ENCODE results near the gene TMEM132D.
A peak's percentile ranks its signal among the peaks of the same experiment; 100 is the strongest.
"Not testable (repeated sequence)": the region's sequence is repeated elsewhere in the genome, so short reads cannot be mapped to it uniquely, and the experiment has no call there.

Gene TMEM132D

DNA sequence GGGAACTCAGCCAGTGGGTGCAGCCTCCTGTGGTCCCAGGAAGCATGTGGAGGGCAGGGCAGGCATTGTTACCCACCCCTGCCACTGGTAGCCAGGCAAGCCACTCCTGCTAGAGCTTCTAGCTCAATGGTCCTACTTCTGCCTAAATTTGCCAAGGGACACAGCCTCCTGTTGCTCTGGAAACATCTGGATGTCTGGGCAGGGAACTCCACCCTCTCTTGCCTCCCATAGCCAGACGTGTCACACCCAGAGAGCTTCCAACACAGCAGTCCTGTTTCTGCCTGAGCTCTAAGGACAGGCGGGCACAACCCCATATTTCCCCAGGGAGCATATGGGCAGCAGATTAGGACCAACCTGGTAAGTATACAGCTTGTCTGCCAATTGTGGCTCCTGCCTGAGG lies 700.4 kb downstream of the TMEM132D start:
- no peak for DNase-seq (ENCODE audit: low read depth in 1 of 2, low spot score in 1 of 2)
- TF ChIP-seq JUND (IDR thresholded peaks at IDR 0.05; ENCODE audit: low read depth), result no peak
- in situ Hi-C loops (cut with HindIII; ENCODE audit: low pct_unique_long_range_greater_than_20kb, low sequenced_read_pairs), result no loop called here

GRCh38 chr12:129202109-129202814 lies 701.6 kb downstream of the TMEM132D start:
- DNase-seq (ENCODE audit: low read depth in 1 of 2, low spot score in 1 of 2), result no peak
- in situ Hi-C loops (cut with HindIII; ENCODE audit: low pct_unique_long_range_greater_than_20kb, low sequenced_read_pairs), result no loop called here
- no peak for TF ChIP-seq JUND (IDR thresholded peaks at IDR 0.05; ENCODE audit: low read depth)

DNA sequence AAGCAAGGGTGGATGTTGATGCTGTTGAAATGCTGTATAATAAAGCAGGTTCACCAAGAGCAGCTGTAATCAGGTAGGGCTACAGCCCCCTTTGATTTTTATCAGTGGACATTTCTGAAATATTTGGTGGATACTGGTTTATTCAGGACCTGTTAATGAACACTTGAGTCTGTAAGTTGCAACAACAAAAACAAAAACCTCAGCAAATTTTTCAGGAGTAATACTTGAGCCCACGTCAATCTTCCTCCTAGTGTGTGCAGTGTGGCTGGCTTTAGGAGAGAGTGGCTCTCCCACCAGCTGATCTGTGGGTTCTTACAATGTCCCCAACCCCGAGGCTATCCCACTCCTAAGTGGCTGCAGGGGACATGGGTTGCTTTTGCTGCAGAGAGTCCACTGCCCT lies 702.8 kb downstream of the TMEM132D start:
- in situ Hi-C loops (cut with HindIII; ENCODE audit: low pct_unique_long_range_greater_than_20kb, low sequenced_read_pairs), result no loop called here
- TF ChIP-seq JUND (IDR thresholded peaks at IDR 0.05; ENCODE audit: low read depth), result no peak
- no peak for DNase-seq (ENCODE audit: low read depth in 1 of 2, low spot score in 1 of 2)

- DNase-seq (ENCODE audit: low read depth in 1 of 2, low spot score in 1 of 2), result no peak
- in situ Hi-C loops (cut with HindIII; ENCODE audit: low pct_unique_long_range_greater_than_20kb, low sequenced_read_pairs), result no loop called here
- TF ChIP-seq JUND (IDR thresholded peaks at IDR 0.05; ENCODE audit: low read depth), result no peak
These were observed 703.2 kb downstream of the TMEM132D start for GRCh38 chr12:129200576-129200975.

GRCh38 chr12:129196927-129197326 lies 706.9 kb downstream of the TMEM132D start:
- in situ Hi-C loops (cut with HindIII; ENCODE audit: low pct_unique_long_range_greater_than_20kb, low sequenced_read_pairs), result no loop called here
- no peak for TF ChIP-seq JUND (IDR thresholded peaks at IDR 0.05; ENCODE audit: low read depth)
- DNase-seq (ENCODE audit: low read depth in 1 of 2, low spot score in 1 of 2), result no peak

GRCh38 chr12:129195081-129195480 lies 708.7 kb downstream of the TMEM132D start:
- DNase-seq (ENCODE audit: low read depth in 1 of 2, low spot score in 1 of 2), result no peak
- in situ Hi-C loops (cut with HindIII; ENCODE audit: low pct_unique_long_range_greater_than_20kb, low sequenced_read_pairs), result no loop called here
- no peak for TF ChIP-seq JUND (IDR thresholded peaks at IDR 0.05; ENCODE audit: low read depth)

GRCh38 chr12:129193263-129193871 lies 710.5 kb downstream of the TMEM132D start:
- no peak for TF ChIP-seq JUND (IDR thresholded peaks at IDR 0.05; ENCODE audit: low read depth)
- in situ Hi-C loops (cut with HindIII; ENCODE audit: low pct_unique_long_range_greater_than_20kb, low sequenced_read_pairs), result no loop called here
- peak in 1 of 2 experiments; percentile 5 for DNase-seq (ENCODE audit: low read depth in 1 of 2, low spot score in 1 of 2)

DNA sequence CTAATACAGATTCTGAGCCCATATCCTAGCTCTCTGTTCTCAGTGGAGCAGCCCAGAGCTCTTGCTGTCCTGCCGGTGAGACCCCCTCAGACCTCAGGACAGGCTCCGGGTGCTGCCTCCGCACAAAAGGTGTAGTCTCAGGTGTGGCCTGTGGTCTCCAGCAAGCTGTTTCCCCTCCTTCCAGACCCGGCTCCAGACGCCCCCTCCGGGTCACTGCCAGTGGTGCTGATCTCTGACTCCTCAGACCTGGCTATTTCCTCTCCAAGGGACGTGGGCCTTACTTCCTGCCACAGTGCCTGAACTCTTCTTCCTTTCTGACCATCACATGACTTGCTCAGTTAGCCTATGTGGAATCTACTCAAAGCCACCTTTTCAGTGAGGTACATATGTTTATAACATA lies 713.0 kb downstream of the TMEM132D start:
- in situ Hi-C loops (cut with HindIII; ENCODE audit: low pct_unique_long_range_greater_than_20kb, low sequenced_read_pairs), result no loop called here
- no peak for TF ChIP-seq JUND (IDR thresholded peaks at IDR 0.05; ENCODE audit: low read depth)
- no peak for DNase-seq (ENCODE audit: low read depth in 1 of 2, low spot score in 1 of 2)

- DNase-seq (ENCODE audit: low read depth in 1 of 2, low spot score in 1 of 2); in situ Hi-C loops (cut with HindIII; ENCODE audit: low pct_unique_long_range_greater_than_20kb, low sequenced_read_pairs): not testable (repeated sequence)
These were observed 713.9 kb downstream of the TMEM132D start for GRCh38 chr12:129189879-129190278.

- in situ Hi-C loops (cut with HindIII; ENCODE audit: low pct_unique_long_range_greater_than_20kb, low sequenced_read_pairs), result no loop called here
- TF ChIP-seq JUND (IDR thresholded peaks at IDR 0.05; ENCODE audit: low read depth), result no peak
- peak in 1 of 2 experiments; percentile 10 for DNase-seq (ENCODE audit: low read depth in 1 of 2, low spot score in 1 of 2)
These were observed 716.9 kb downstream of the TMEM132D start for GRCh38 chr12:129186952-129187351.

- TF ChIP-seq JUND (IDR thresholded peaks at IDR 0.05; ENCODE audit: low read depth), result no peak
- in situ Hi-C loops (cut with HindIII; ENCODE audit: low pct_unique_long_range_greater_than_20kb, low sequenced_read_pairs), result no loop called here
- DNase-seq (ENCODE audit: low read depth in 1 of 2, low spot score in 1 of 2), result no peak
These were observed 718.0 kb downstream of the TMEM132D start for GRCh38 chr12:129185855-129186254.

DNA sequence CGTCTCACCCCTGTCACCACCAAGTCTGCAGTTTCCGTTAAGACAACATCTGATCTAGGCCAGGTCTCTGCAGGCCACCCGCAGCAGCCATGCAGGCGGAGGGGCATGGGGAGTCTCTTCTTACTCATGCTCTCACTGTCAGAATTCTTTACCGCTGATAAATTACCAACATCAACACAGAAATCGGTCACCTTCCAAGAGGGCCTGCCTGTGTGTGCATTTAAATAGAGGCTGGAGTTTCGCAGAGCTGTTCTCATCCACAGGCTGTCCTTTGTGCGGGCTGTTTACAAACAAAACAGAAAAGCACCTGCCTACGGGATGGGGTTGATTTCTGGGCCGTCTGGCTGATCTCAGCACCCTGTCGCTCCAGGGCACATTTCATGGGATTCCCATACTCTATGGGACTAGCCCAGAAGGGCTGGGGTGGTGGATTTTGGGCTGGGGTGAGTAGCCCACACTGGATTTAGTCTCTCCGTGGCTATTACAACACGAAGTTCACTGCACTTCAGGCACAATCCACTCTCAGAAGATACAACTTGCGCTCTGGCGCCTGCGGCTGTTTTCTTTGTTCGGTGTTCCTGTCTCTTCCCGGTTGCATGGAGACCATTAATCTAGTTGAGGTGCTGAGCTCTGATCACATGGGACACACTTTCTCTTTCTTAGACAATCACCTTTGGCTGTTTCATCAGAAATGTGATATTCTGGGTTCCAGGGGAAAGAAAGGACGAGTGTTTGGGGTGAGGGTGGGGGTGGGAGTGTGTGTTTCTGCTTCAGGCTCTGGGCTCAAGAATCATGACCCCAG lies 719.5 kb downstream of the TMEM132D start:
- no peak for DNase-seq (ENCODE audit: low read depth in 1 of 2, low spot score in 1 of 2)
- in situ Hi-C loops (cut with HindIII; ENCODE audit: low pct_unique_long_range_greater_than_20kb, low sequenced_read_pairs), result no loop called here
- no peak for TF ChIP-seq JUND (IDR thresholded peaks at IDR 0.05; ENCODE audit: low read depth)

- in situ Hi-C loops (cut with HindIII; ENCODE audit: low pct_unique_long_range_greater_than_20kb, low sequenced_read_pairs), result no loop called here
- DNase-seq (ENCODE audit: low read depth in 1 of 2, low spot score in 1 of 2), result no peak
- no peak for TF ChIP-seq JUND (IDR thresholded peaks at IDR 0.05; ENCODE audit: low read depth)
These were observed 723.8 kb downstream of the TMEM132D start for GRCh38 chr12:129179941-129180553.

Data from T47D (cell line).